Natural killer cell (primary cell): ENCODE measurements around the gene VGLL3. TPM values are rescaled to one million over a fixed set of nuclear protein-coding genes. Genes with fewer than 3 reads are reported as not detected.

ENCODE experiments used
- ATAC-seq, 3 donors: fragments of 150-1000 bp in 2 of 3; fragments of 200-7000 bp in 1 of 3; cut with Tn5 transposase; 1 replicate in 1 of 3; 2 replicates in 2 of 3; pipeline ENCODE4 v1.10.0; 2021; ENCODE audit warnings: mild to moderate bottlenecking in 2 of 3, moderate library complexity in 2 of 3
- DNase-seq, 2 donors: peaks; one replicate each; pipeline versions ENCODE4 v3.0.0 to v3.0.0-alpha.2; 2013 to 2021; ENCODE audit warnings: mixed read lengths in 1 of 2
- H3K27ac ChIP-seq: one replicate; pipeline ENCODE4 v1.5.1; 2013; ENCODE audit warnings: mild to moderate bottlenecking, low read length
- H3K27me3 ChIP-seq: one replicate; pipeline ENCODE4 v1.6.1; 2013; ENCODE audit warnings: low read length; ENCODE audit not compliant: control insufficient read depth, insufficient read depth
- H3K36me3 ChIP-seq: one replicate; pipeline ENCODE4 v1.6.1; 2013; ENCODE audit warnings: low read length; ENCODE audit not compliant: control insufficient read depth, insufficient read depth
- H3K4me1 ChIP-seq: one replicate; pipeline ENCODE4 v1.6.1; 2013; ENCODE audit warnings: low read length; ENCODE audit not compliant: control insufficient read depth, insufficient read depth
- H3K4me3 ChIP-seq: one replicate; pipeline ENCODE4 v1.5.1; 2013; ENCODE audit warnings: low read length
- H3K9me3 ChIP-seq: one replicate; pipeline ENCODE4 v1.6.1; 2013; ENCODE audit warnings: low read length; ENCODE audit not compliant: control insufficient read depth, insufficient read depth
- H3K27ac Mint-ChIP-seq, 2 donors: one replicate each; pipeline ENCODE4 v1.8.0; 2022; ENCODE audit warnings: mild to moderate bottlenecking in 2 of 2, mixed read lengths in 2 of 2, moderate library complexity in 1 of 2
- H3K27me3 Mint-ChIP-seq, 2 donors: one replicate each; pipeline ENCODE4 v1.8.0; 2022; ENCODE audit warnings: low read depth in 2 of 2, mixed read lengths in 2 of 2
- H3K36me3 Mint-ChIP-seq: one replicate; pipeline ENCODE4 v1.8.0; 2022; ENCODE audit warnings: mixed read lengths
- H3K4me1 Mint-ChIP-seq, 2 donors: one replicate each; pipeline ENCODE4 v1.8.0; 2022; ENCODE audit warnings: mixed read lengths in 2 of 2
- H3K4me3 Mint-ChIP-seq: one replicate; pipeline ENCODE4 v1.8.0; 2022; ENCODE audit warnings: mild to moderate bottlenecking, moderate library complexity, mixed read lengths
- H3K9me3 Mint-ChIP-seq, 2 donors: one replicate each; pipeline ENCODE4 v1.8.0; 2022; ENCODE audit warnings: mixed read lengths in 2 of 2
- CTCF ChIP-seq: fragments of 200-600 bp; IDR thresholded peaks from one replicate; pipeline ENCODE4 v1.8.0; 2022; ENCODE audit warnings: antibody characterized with exemption
- WGBS: methylation state at CpG from one replicate; pipeline ENCODE4 v1.1.7; 2013; ENCODE audit warnings: missing lambda C conversion rate; ENCODE audit not compliant: insufficient coverage; 5-methylcytosine and 5-hydroxymethylcytosine counted together
- intact Hi-C: fragments of 100-400 bp; cut with micrococcal nuclease; formaldehyde crosslinking; loops from one replicate; pipeline ENCODE4 v1.14.2; 2022
- total RNA-seq, 4 donors: library from RNA; stranded (reverse); fragments of 120-200 nt in 1 of 4; gene quantifications; one replicate each; pipeline versions ENCODE4 v1.2.3 to v1.2.4, GENCODE V29; 2013 to 2022

The VGLL3 gene
- total RNA-seq: not detected
- total RNA-seq (2013): not detected

GRCh38 chr3:86990734-86991481 lies at the start of gene VGLL3:
TSS of gene VGLL3 (minus strand) at chr3:86991149. CDS start at chr3:86990743, 406 bp downstream.
- no peak within 1 kb of the TSS for H3K27ac ChIP-seq

GRCh38 chr3:87037652-87038051 lies 46.7 kb upstream of the VGLL3 start:
- intact Hi-C loops: no loop called here
- no peak overlapping the region for H3K4me3 Mint-ChIP-seq
- 79% methylated on average over 3 of the region's 3 CpGs for WGBS

More at GRCh38 chr3:86990734-86991481, at the start of gene VGLL3:
- H3K9me3 ChIP-seq: no peaks in the 10 kb centered on the region
- peaks cover 6 to 7% of the 10 kb centered on the region in 2 donors for H3K9me3 Mint-ChIP-seq
- peaks cover 4% of the 10 kb centered on the region for H3K4me1 ChIP-seq
- no peaks in the 10 kb centered on the region for H3K36me3 Mint-ChIP-seq
- H3K27ac Mint-ChIP-seq: no peak within 1 kb of the TSS
- DNase-seq (no peak), ATAC-seq (peak in 1 of 3 donors; percentile 42)
- no peak within 1 kb of the TSS for H3K4me3 ChIP-seq
- H3K27me3 Mint-ChIP-seq: peaks cover 11 to 23% of the 10 kb centered on the region in 2 donors
- peaks cover 11% of the 10 kb centered on the region for H3K27me3 ChIP-seq
- intact Hi-C loops: no loop called here
- no peaks in the 10 kb centered on the region for H3K36me3 ChIP-seq
- 1% methylated on average over 77 of the region's 77 CpGs for WGBS
- no peak for TF ChIP-seq CTCF
- H3K4me1 Mint-ChIP-seq: no peaks in the 10 kb centered on the region
- no peak within 1 kb of the TSS for H3K4me3 Mint-ChIP-seq

GRCh38 chr3:87036671-87037070 lies 45.7 kb upstream of the VGLL3 start:
- no peaks in the 10 kb centered on the region for H3K4me1 Mint-ChIP-seq
- H3K9me3 Mint-ChIP-seq: peaks cover 2 to 15% of the 10 kb centered on the region in 2 donors
- WGBS: 88% methylated on average over 6 of the region's 6 CpGs
- no peak overlapping the region for H3K4me3 ChIP-seq
- no peak overlapping the region for H3K27ac Mint-ChIP-seq
- H3K36me3 Mint-ChIP-seq: no peaks in the 10 kb centered on the region
- no peak for ATAC-seq
- TF ChIP-seq CTCF: no peak
- H3K36me3 ChIP-seq: no peaks in the 10 kb centered on the region
- DNase-seq: no peak
- no peaks in the 10 kb centered on the region for H3K27me3 ChIP-seq
- no peak overlapping the region for H3K4me3 Mint-ChIP-seq
- no peaks in the 10 kb centered on the region for H3K9me3 ChIP-seq
- H3K27me3 Mint-ChIP-seq: no peaks in the 10 kb centered on the region
- intact Hi-C loops: no loop called here
- no peak overlapping the region for H3K27ac ChIP-seq
- no peaks in the 10 kb centered on the region for H3K4me1 ChIP-seq

More at GRCh38 chr3:87037652-87038051, 46.7 kb upstream of the VGLL3 start:
- Histone ChIP-seq H3K4me3 (no peak overlapping the region), H3K36me3 (no peaks in the 10 kb centered on the region), H3K27ac (no peak overlapping the region), H3K9me3 (no peaks in the 10 kb centered on the region), H3K27me3 (no peaks in the 10 kb centered on the region), H3K4me1 (no peaks in the 10 kb centered on the region)
- no peaks in the 10 kb centered on the region for H3K36me3 Mint-ChIP-seq
- H3K27ac Mint-ChIP-seq: no peak overlapping the region
- H3K27me3 Mint-ChIP-seq: no peaks in the 10 kb centered on the region
- no peaks in the 10 kb centered on the region for H3K4me1 Mint-ChIP-seq
- TF ChIP-seq CTCF: no peak
- ATAC-seq (no peak), DNase-seq (no peak)
- peaks cover 2 to 15% of the 10 kb centered on the region in 2 donors for H3K9me3 Mint-ChIP-seq
